ENCODE results near the gene ALG9. TPM values are rescaled to one million over a fixed set of nuclear protein-coding genes. Genes with fewer than 3 reads are reported as not detected.
A peak's percentile ranks its signal among the peaks of the same experiment; 100 is the strongest.

Gene ALG9
- total and polyA plus RNA-seq, 2 of the 4 experiments (the other 2 are of a cell fraction), result 20.7 to 35.7 TPM

GRCh38 chr11:111741751-111742150 is 129.6 kb downstream of the ALG9 start:
- Histone ChIP-seq H3K27me3 (ENCODE audit: control insufficient read depth, insufficient read depth, low read length) (no peaks in the 10 kb centered on the region), H4K5ac (ENCODE audit: low read depth, low read length) (no peak overlapping the region), H4K8ac (ENCODE audit: low read depth in 2 of 2, low read length in 2 of 2) (no peak overlapping the region), H3K4ac (ENCODE audit: low read depth, low read length) (no peak overlapping the region), H2BK120ac (ENCODE audit: low read depth, low read length) (no peak overlapping the region), H4K91ac (ENCODE audit: insufficient read depth, low read depth, low read length) (no peak overlapping the region), H3K4me3 (ENCODE audit: insufficient read depth, low read depth, low read length) (no peak overlapping the region), H3K9me3 (ENCODE audit: control insufficient read depth, insufficient read depth, low read length) (no peaks in the 10 kb centered on the region), H2AK5ac (ENCODE audit: low read depth, low read length) (no peak overlapping the region), H3K4me1 (ENCODE audit: control insufficient read depth, insufficient read depth, low read length) (peaks cover 19% of the 10 kb centered on the region), H2AK9ac (replicated peaks; ENCODE audit: low read depth, low read length, poor library complexity) (no peak overlapping the region), H2BK15ac (ENCODE audit: low read depth, low read length) (no peak overlapping the region), H3K4me2 (ENCODE audit: low read depth, low read length) (no peak overlapping the region), H4K20me1 (ENCODE audit: insufficient read depth, low read length) (no peaks in the 10 kb centered on the region), H2BK20ac (ENCODE audit: low read depth, low read length) (no peak overlapping the region), H3K36me3 (ENCODE audit: control insufficient read depth, insufficient read depth, low read length) (peaks cover 28% of the 10 kb centered on the region), H3K9me1 (ENCODE audit: insufficient read depth, low read length) (peaks cover 25% of the 10 kb centered on the region), H3K9ac (ENCODE audit: low read depth, low read length) (no peak overlapping the region), H3K18ac (ENCODE audit: low read depth, low read length) (no peak overlapping the region), H2BK5ac (ENCODE audit: low read depth, low read length, poor library complexity, severe bottlenecking) (peak overlapping the region; percentile 20), H3K27ac (ENCODE audit: insufficient read depth, low read length) (no peak overlapping the region), H3K14ac (replicated peaks; ENCODE audit: low read depth, low read length) (no peak overlapping the region), H3K79me1 (ENCODE audit: low read depth in 1 of 2, low read length in 2 of 2) (peaks cover 35 to 52% of the 10 kb centered on the region in 2 experiments), H2AFZ (replicated peaks; ENCODE audit: low read length, poor library complexity) (no peak overlapping the region), H3K56ac (ENCODE audit: extremely low read depth, insufficient read depth, low read length) (no peak overlapping the region), H3K23ac (ENCODE audit: low read depth, low read length) (no peak overlapping the region)
- dilution Hi-C loops (cut with HindIII; ENCODE audit: low sequenced_read_pairs, unreplicated experiment) (no loop called here), intact Hi-C loops (cut with micrococcal nuclease) (no loop called here), in situ Hi-C loops (cut with MboI; ENCODE audit: low sequenced_read_pairs) (no loop called here)
- ATAC-seq (ENCODE audit: low read depth) (no peak), DNase-seq (no peak)
- WGBS, 2 experiments (ENCODE audit: extremely low coverage in 2 of 2, insufficient read length in 1 of 2), result no CpG with 5 or more reads among the region's 2 CpGs
- ChIA-PET POLR2A (ENCODE audit: unreplicated experiment) (no interaction called here), CTCF (interaction anchor here (0.6 kb wide), 1 partner anchor 29 kb away, joined by 4 read pairs; no protein-coding TSS in a partner anchor)
- no TSS peak for BruUV-seq (replicated peaks)
- TF ChIP-seq USF2 (IDR thresholded peaks at IDR 0.05; ENCODE audit: low read depth, low read length), result no peak
- TF ChIP-seq FOS (IDR thresholded peaks at IDR 0.05; ENCODE audit: low read depth, low read length), result no peak
- TF ChIP-seq NFE2L2 (IDR thresholded peaks at IDR 0.05; ENCODE audit: low read depth, low read length), result no peak
- no peak for TF ChIP-seq MAZ (IDR thresholded peaks at IDR 0.05; ENCODE audit: borderline replicate concordance, low read depth, low read length)
- no peak for TF ChIP-seq RAD21 (IDR thresholded peaks at IDR 0.05; ENCODE audit: low read length)
- TF ChIP-seq BHLHE40 (IDR thresholded peaks at IDR 0.05; ENCODE audit: low read depth, low read length), result no peak
- no peak for TF ChIP-seq RFX5 (IDR thresholded peaks at IDR 0.05; ENCODE audit: low read depth, low read length)
- TF ChIP-seq POLR2A (IDR thresholded peaks at IDR 0.05; ENCODE audit: low read depth, low read length), result no peak
- TF ChIP-seq SMC3 (IDR thresholded peaks at IDR 0.05; ENCODE audit: low read depth, low read length), result no peak
- no peak for TF ChIP-seq MXI1 (IDR thresholded peaks at IDR 0.05; ENCODE audit: borderline replicate concordance, low read depth, low read length)
- TF ChIP-seq ELK1 (IDR thresholded peaks at IDR 0.05; ENCODE audit: borderline replicate concordance, low read depth, low read length), result no peak
- TF ChIP-seq CEBPB (IDR thresholded peaks at IDR 0.05; ENCODE audit: low read depth, low read length), result no peak
- TF ChIP-seq, protein P1, sequence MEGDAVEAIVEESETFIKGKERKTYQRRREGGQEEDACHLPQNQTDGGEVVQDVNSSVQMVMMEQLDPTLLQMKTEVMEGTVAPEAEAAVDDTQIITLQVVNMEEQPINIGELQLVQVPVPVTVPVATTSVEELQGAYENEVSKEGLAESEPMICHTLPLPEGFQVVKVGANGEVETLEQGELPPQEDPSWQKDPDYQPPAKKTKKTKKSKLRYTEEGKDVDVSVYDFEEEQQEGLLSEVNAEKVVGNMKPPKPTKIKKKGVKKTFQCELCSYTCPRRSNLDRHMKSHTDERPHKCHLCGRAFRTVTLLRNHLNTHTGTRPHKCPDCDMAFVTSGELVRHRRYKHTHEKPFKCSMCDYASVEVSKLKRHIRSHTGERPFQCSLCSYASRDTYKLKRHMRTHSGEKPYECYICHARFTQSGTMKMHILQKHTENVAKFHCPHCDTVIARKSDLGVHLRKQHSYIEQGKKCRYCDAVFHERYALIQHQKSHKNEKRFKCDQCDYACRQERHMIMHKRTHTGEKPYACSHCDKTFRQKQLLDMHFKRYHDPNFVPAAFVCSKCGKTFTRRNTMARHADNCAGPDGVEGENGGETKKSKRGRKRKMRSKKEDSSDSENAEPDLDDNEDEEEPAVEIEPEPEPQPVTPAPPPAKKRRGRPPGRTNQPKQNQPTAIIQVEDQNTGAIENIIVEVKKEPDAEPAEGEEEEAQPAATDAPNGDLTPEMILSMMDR (conservative IDR thresholded peaks at IDR 0.05; ENCODE audit: low read depth, low read length), result no peak
- no peak for TF ChIP-seq CHD1 (IDR thresholded peaks at IDR 0.05; ENCODE audit: low read depth, low read length)
- TF ChIP-seq MAFK (IDR thresholded peaks at IDR 0.05; ENCODE audit: low read depth, low read length), result no peak
- no peak for TF ChIP-seq RCOR1 (IDR thresholded peaks at IDR 0.05; ENCODE audit: insufficient replicate concordance, low read length)
